ENCODE results near the gene CHCHD6.

DNA sequence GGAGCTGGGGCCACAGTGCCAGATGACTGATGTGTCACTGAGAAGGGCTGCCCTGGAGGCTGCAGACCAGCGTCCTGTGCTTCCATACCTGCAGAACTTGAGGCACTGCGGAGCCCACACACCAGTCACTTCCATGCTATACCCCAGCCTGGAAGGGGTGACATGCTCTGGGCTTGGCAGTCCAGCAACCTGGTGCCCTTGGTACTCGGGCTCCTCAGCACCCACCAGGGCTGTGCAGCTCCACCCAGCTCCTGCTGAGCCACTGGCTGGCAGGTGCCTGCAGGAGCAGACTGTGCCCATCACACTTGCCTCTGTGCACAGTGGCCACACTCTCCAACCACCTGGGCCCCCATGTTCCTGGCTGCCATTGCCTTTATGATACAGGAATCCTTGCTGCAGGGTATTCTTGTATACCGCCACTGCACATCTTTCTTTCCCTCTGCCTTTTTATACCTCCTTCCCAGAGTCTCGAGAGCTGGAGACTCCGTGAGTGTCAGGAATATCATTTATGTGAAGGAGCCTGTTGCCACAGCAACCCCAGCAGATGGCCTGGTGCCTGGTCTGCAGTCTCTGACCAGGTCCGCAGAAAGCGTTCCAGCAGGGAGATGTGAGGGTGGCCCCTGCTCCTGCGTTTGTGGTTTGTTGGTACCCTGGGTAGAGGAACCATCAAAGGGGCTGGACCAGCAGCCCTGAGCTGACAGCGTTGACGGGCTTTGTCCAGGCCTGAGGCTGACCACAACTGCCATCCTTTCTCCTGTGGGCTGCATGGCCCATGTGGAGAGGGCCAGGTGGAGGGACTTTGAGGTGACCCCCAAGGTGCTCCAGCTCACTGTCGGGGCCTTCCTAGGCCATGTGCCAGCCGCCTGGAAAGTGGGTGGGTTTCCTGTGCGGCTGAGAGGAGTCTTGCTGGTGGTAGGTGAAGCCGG, 185.5 kb downstream of the CHCHD6 start:
- TF ChIP-seq ELF4 (CRISPR knock-in tag; IDR thresholded peaks at IDR 0.05; ENCODE audit: low read depth) (no peak), ESRRA (CRISPR knock-in tag; IDR thresholded peaks at IDR 0.05; ENCODE audit: borderline replicate concordance) (no peak)
- TF ChIP-seq, protein P1, sequence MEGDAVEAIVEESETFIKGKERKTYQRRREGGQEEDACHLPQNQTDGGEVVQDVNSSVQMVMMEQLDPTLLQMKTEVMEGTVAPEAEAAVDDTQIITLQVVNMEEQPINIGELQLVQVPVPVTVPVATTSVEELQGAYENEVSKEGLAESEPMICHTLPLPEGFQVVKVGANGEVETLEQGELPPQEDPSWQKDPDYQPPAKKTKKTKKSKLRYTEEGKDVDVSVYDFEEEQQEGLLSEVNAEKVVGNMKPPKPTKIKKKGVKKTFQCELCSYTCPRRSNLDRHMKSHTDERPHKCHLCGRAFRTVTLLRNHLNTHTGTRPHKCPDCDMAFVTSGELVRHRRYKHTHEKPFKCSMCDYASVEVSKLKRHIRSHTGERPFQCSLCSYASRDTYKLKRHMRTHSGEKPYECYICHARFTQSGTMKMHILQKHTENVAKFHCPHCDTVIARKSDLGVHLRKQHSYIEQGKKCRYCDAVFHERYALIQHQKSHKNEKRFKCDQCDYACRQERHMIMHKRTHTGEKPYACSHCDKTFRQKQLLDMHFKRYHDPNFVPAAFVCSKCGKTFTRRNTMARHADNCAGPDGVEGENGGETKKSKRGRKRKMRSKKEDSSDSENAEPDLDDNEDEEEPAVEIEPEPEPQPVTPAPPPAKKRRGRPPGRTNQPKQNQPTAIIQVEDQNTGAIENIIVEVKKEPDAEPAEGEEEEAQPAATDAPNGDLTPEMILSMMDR (IDR thresholded peaks at IDR 0.05): no peak

All from WTC11 (cell line).